Measurements from ENCODE around the gene CNST. TPM values are rescaled to one million over a fixed set of nuclear protein-coding genes. Genes with fewer than 3 reads are reported as not detected.

The CNST gene
- total RNA-seq, 4 donors from 2014 or later: 21.2 to 31.2 (median 28.4) TPM

GRCh38 chr1:246533371-246533905 lies 32.8 kb upstream of the CNST start:
- intact Hi-C loops (cut with DNase I; ENCODE audit: low total_unique reads): no loop called here
- WGBS, 2 donors: 88% methylated on average over 2 of the region's 2 CpGs

GRCh38 chr1:246534114-246534513 lies 32.1 kb upstream of the CNST start:
- no peak overlapping the region for H3K4me3 ChIP-seq (ENCODE audit: low read depth, poor library complexity, severe bottlenecking)
- DNase-seq (ENCODE audit: low spot score in 2 of 2): no peak
- intact Hi-C loops (cut with DNase I; ENCODE audit: low total_unique reads): no loop called here
- TF ChIP-seq CTCF (IDR thresholded peaks at IDR 0.05): no peak
- 70 to 81% methylated on average over 1 of the region's 1 CpG for WGBS, 2 donors

More at GRCh38 chr1:246533371-246533905, 32.8 kb upstream of the CNST start:
- TF ChIP-seq POLR2A (IDR thresholded peaks at IDR 0.05) (no peak), CTCF (IDR thresholded peaks at IDR 0.05) (no peak)
- H3K4me3 ChIP-seq (ENCODE audit: low read depth, poor library complexity, severe bottlenecking): no peak overlapping the region
- peak in 1 of 2 donors; percentile 2 for DNase-seq (ENCODE audit: low spot score in 2 of 2)

- intact Hi-C loops (cut with DNase I; ENCODE audit: low total_unique reads): no loop called here
- peak in 1 of 2 donors; percentile 48 for DNase-seq (ENCODE audit: low spot score in 2 of 2)
- no peak for TF ChIP-seq CTCF (IDR thresholded peaks at IDR 0.05)
- no peak for TF ChIP-seq POLR2A (IDR thresholded peaks at IDR 0.05)
- WGBS, 2 donors: 73 to 78% methylated on average over 7 of the region's 7 CpGs
- no peak overlapping the region for H3K4me3 ChIP-seq (ENCODE audit: low read depth, poor library complexity, severe bottlenecking)
Measured at GRCh38 chr1:246537441-246537840, 28.8 kb upstream of the CNST start.

GRCh38 chr1:246537887-246538286 lies 28.4 kb upstream of the CNST start:
- no peak for TF ChIP-seq CTCF (IDR thresholded peaks at IDR 0.05)
- no peak for TF ChIP-seq POLR2A (IDR thresholded peaks at IDR 0.05)
- DNase-seq (ENCODE audit: low spot score in 2 of 2): peak in 1 of 2 donors; percentile 58
- 86 to 90% methylated on average over 3 of the region's 3 CpGs for WGBS, 2 donors
- intact Hi-C loops (cut with DNase I; ENCODE audit: low total_unique reads): no loop called here
- H3K4me3 ChIP-seq (ENCODE audit: low read depth, poor library complexity, severe bottlenecking): no peak overlapping the region

- no peak for DNase-seq (ENCODE audit: low spot score in 2 of 2)
- TF ChIP-seq CTCF (IDR thresholded peaks at IDR 0.05) (no peak), POLR2A (IDR thresholded peaks at IDR 0.05) (no peak)
- WGBS, 2 donors: 87 to 91% methylated on average over 7 of the region's 7 CpGs
Measured at GRCh38 chr1:246540738-246541491, 25.3 kb upstream of the CNST start.

More at GRCh38 chr1:246540738-246541491, 25.3 kb upstream of the CNST start:
- intact Hi-C loops (cut with DNase I; ENCODE audit: low total_unique reads): no loop called here
- H3K4me3 ChIP-seq (ENCODE audit: low read depth, poor library complexity, severe bottlenecking): no peak overlapping the region

Data from lower leg skin (tissue), 4 donors.